Activated T-cell treated with anti-CD3 and anti-CD28 coated beads, Interleukin-2, amount 50 U/mL, for 72 hours (primary cell): ENCODE results near the gene KLHL1. TPM values are rescaled to one million over a fixed set of nuclear protein-coding genes. Genes with fewer than 3 reads are reported as not detected.

Source experiments
- ATAC-seq, 2 donors: fragments of 150-1000 bp; cut with Tn5 transposase; replicated peaks in 1 of 2; 2 replicates each; pipeline ENCODE4 v1.10.0; 2021; ENCODE audit warnings: moderate library complexity in 2 of 2, mild to moderate bottlenecking in 1 of 2
- DNase-seq, 2 donors: peaks; one replicate each; pipeline ENCODE4 v3.0.0; 2021 to 2022; ENCODE audit warnings: mixed read lengths in 1 of 2
- H3K27ac Mint-ChIP-seq: one replicate; pipeline ENCODE4 v1.8.0; 2022; ENCODE audit warnings: mild to moderate bottlenecking, moderate library complexity, mixed read lengths
- H3K27me3 Mint-ChIP-seq: one replicate; pipeline ENCODE4 v1.8.0; 2022; ENCODE audit warnings: low read depth, mixed read lengths
- H3K36me3 Mint-ChIP-seq, 2 donors: one replicate each; pipeline ENCODE4 v1.8.0; 2022; ENCODE audit warnings: mixed read lengths in 2 of 2, mild to moderate bottlenecking in 1 of 2; ENCODE audit not compliant: insufficient read depth in 2 of 2
- H3K4me1 Mint-ChIP-seq: one replicate; pipeline ENCODE4 v1.8.0; 2022; ENCODE audit warnings: low read depth, mixed read lengths
- H3K4me3 Mint-ChIP-seq, 2 donors: one replicate each; pipeline ENCODE4 v1.8.0; 2022; ENCODE audit warnings: mild to moderate bottlenecking in 2 of 2, mixed read lengths in 2 of 2, moderate library complexity in 2 of 2
- H3K9me3 Mint-ChIP-seq, 2 donors: one replicate each; pipeline ENCODE4 v1.8.0; 2022; ENCODE audit warnings: mixed read lengths in 2 of 2
- total RNA-seq, 2 donors: library from RNA; stranded (reverse); gene quantifications; one replicate each; pipeline ENCODE4 v1.2.3, GENCODE V29; 2022

KLHL1 gene
- total RNA-seq, 2 donors from 2014 or later = not detected

GRCh38 chr13:69690999-69691398 is 417.3 kb downstream of the KLHL1 start:
- no peaks in the 10 kb centered on the region for H3K4me1 Mint-ChIP-seq
- no peak for DNase-seq
- H3K27me3 Mint-ChIP-seq = no peaks in the 10 kb centered on the region
- peaks cover 0 to 1% of the 10 kb centered on the region in 2 donors for H3K9me3 Mint-ChIP-seq
- H3K27ac Mint-ChIP-seq = no peak overlapping the region
- no peaks in the 10 kb centered on the region for H3K36me3 Mint-ChIP-seq
- no peak overlapping the region for H3K4me3 Mint-ChIP-seq
- no peak for ATAC-seq

- peaks cover 0 to 1% of the 10 kb centered on the region in 2 donors for H3K36me3 Mint-ChIP-seq
- no peak overlapping the region for H3K27ac Mint-ChIP-seq
- H3K9me3 Mint-ChIP-seq = peaks cover 3 to 4% of the 10 kb centered on the region in 2 donors
- ATAC-seq (no peak), DNase-seq (no peak)
- H3K27me3 Mint-ChIP-seq = no peaks in the 10 kb centered on the region
- no peak overlapping the region for H3K4me3 Mint-ChIP-seq
- H3K4me1 Mint-ChIP-seq = no peaks in the 10 kb centered on the region
Measured at GRCh38 chr13:69683921-69684686, 424.1 kb downstream of the KLHL1 start.

- H3K27ac Mint-ChIP-seq = no peak overlapping the region
- H3K4me3 Mint-ChIP-seq = no peak overlapping the region
- no peaks in the 10 kb centered on the region for H3K27me3 Mint-ChIP-seq
- no peak for DNase-seq
- peaks cover 0 to 1% of the 10 kb centered on the region in 2 donors for H3K36me3 Mint-ChIP-seq
- peaks cover 5 to 6% of the 10 kb centered on the region in 2 donors for H3K9me3 Mint-ChIP-seq
- no peak for ATAC-seq
- H3K4me1 Mint-ChIP-seq = no peaks in the 10 kb centered on the region
Measured at GRCh38 chr13:69681722-69682121, 426.5 kb downstream of the KLHL1 start.

- peaks cover 0 to 1% of the 10 kb centered on the region in 2 donors for H3K36me3 Mint-ChIP-seq
- H3K27ac Mint-ChIP-seq = no peak overlapping the region
- no peak overlapping the region for H3K4me3 Mint-ChIP-seq
- H3K4me1 Mint-ChIP-seq = no peaks in the 10 kb centered on the region
- peaks cover 6 to 9% of the 10 kb centered on the region in 2 donors for H3K9me3 Mint-ChIP-seq
- H3K27me3 Mint-ChIP-seq = no peaks in the 10 kb centered on the region
- ATAC-seq (no peak), DNase-seq (no peak)
Measured at GRCh38 chr13:69677343-69677742, 430.9 kb downstream of the KLHL1 start.

GRCh38 chr13:69676286-69676685 is 432.0 kb downstream of the KLHL1 start:
- no peaks in the 10 kb centered on the region for H3K4me1 Mint-ChIP-seq
- ATAC-seq (no peak), DNase-seq (no peak)
- H3K27me3 Mint-ChIP-seq = no peaks in the 10 kb centered on the region
- no peak overlapping the region for H3K4me3 Mint-ChIP-seq
- H3K36me3 Mint-ChIP-seq = peaks cover 0 to 1% of the 10 kb centered on the region in 2 donors
- H3K9me3 Mint-ChIP-seq = peaks cover 6 to 12% of the 10 kb centered on the region in 2 donors
- H3K27ac Mint-ChIP-seq = no peak overlapping the region

GRCh38 chr13:69660155-69660554 is 448.1 kb downstream of the KLHL1 start:
- Mint-ChIP-seq H3K27me3 (no peaks in the 10 kb centered on the region), H3K9me3 (peaks cover 6 to 11% of the 10 kb centered on the region in 2 donors), H3K36me3 (peaks cover 2 to 3% of the 10 kb centered on the region in 2 donors), H3K27ac (no peak overlapping the region), H3K4me1 (no peaks in the 10 kb centered on the region), H3K4me3 (no peak overlapping the region)
- ATAC-seq (no peak), DNase-seq (no peak)

- Mint-ChIP-seq H3K36me3 (peaks cover 2 to 3% of the 10 kb centered on the region in 2 donors), H3K4me3 (no peak overlapping the region), H3K27ac (no peak overlapping the region), H3K4me1 (no peaks in the 10 kb centered on the region), H3K9me3 (peaks cover 6 to 9% of the 10 kb centered on the region in 2 donors), H3K27me3 (no peaks in the 10 kb centered on the region)
- no peak for ATAC-seq
- no peak for DNase-seq
Measured at GRCh38 chr13:69657676-69658075, 450.6 kb downstream of the KLHL1 start.

- Mint-ChIP-seq H3K36me3 (peaks cover 2 to 3% of the 10 kb centered on the region in 2 donors), H3K4me3 (no peak overlapping the region)
- ATAC-seq = no peak
Measured at GRCh38 chr13:69654392-69654791, 453.9 kb downstream of the KLHL1 start.

More at GRCh38 chr13:69654392-69654791, 453.9 kb downstream of the KLHL1 start:
- Mint-ChIP-seq H3K4me1 (no peaks in the 10 kb centered on the region), H3K27ac (no peak overlapping the region), H3K9me3 (peaks cover 8 to 12% of the 10 kb centered on the region in 2 donors), H3K27me3 (no peaks in the 10 kb centered on the region)
- no peak for DNase-seq

Other genes with a start within 250 kb of the KLHL1 start
- not detected for gene ATXN8OS, start 626 bp downstream of the KLHL1 start, total RNA-seq